Posterior cingulate gyrus (tissue), 11 donors: ENCODE data around the gene OR56A3.

Experiments used
- DNase-seq, 10 donors: peaks; one replicate each; pipeline versions ENCODE4 v3.0.0 to v3.0.0-alpha.2; 2020 to 2021; ENCODE audit warnings: mixed read lengths in 3 of 10
- intact Hi-C: fragments of 100-400 bp; cut with DNase I; formaldehyde crosslinking; loops from one replicate; pipeline ENCODE4 v1.15.1; 2023

OR56A3 gene

GRCh38 chr11:5967708-5968107 lies 25.7 kb downstream of the OR56A3 start:
- intact Hi-C loops = no loop called here

GRCh38 chr11:5968394-5968793 lies 26.3 kb downstream of the OR56A3 start, which contains the start of gene OR56A5:
Gene OR56A5 (minus strand): TSS chr11:5968494. CDS start chr11:5968494, 0 bp downstream.
- DNase-seq = no peak
- intact Hi-C loops = no loop called here

More at GRCh38 chr11:5967708-5968107, 25.7 kb downstream of the OR56A3 start:
- no peak for DNase-seq

- no peak for DNase-seq
- intact Hi-C loops = no loop called here
These were observed 31.5 kb downstream of the OR56A3 start for GRCh38 chr11:5973530-5973929.

GRCh38 chr11:5983443-5983842 lies 41.4 kb downstream of the OR56A3 start:
- intact Hi-C loops = no loop called here
- DNase-seq = no peak

GRCh38 chr11:5986885-5987284 lies 44.8 kb downstream of the OR56A3 start, which contains the start of gene OR52L1:
Gene OR52L1 (minus strand): TSS chr11:5986985. CDS start chr11:5986930, 55 bp downstream.
- no peak for DNase-seq
- intact Hi-C loops = no loop called here

GRCh38 chr11:5989203-5989602 lies 47.2 kb downstream of the OR56A3 start:
- no peak for DNase-seq
- intact Hi-C loops = no loop called here

- DNase-seq = no peak
- intact Hi-C loops = no loop called here
These were observed 50.1 kb downstream of the OR56A3 start for GRCh38 chr11:5992150-5992549.

GRCh38 chr11:5992604-5993251 lies 50.7 kb downstream of the OR56A3 start:
- no peak for DNase-seq
- intact Hi-C loops = no loop called here

GRCh38 chr11:5994791-5995190 lies 52.7 kb downstream of the OR56A3 start:
- peak in 2 of 10 donors; percentile 27 to 75 for DNase-seq

More at GRCh38 chr11:5994791-5995190, 52.7 kb downstream of the OR56A3 start:
- intact Hi-C loops = no loop called here
